ENCODE measurements around the gene CBX3. TPM values are rescaled to one million over a fixed set of nuclear protein-coding genes. Genes with fewer than 3 reads are reported as not detected.

Gene CBX3
- total RNA-seq, 4 donors from 2014 or later: 51.5 to 78.5 (median 60.3) TPM

DNA sequence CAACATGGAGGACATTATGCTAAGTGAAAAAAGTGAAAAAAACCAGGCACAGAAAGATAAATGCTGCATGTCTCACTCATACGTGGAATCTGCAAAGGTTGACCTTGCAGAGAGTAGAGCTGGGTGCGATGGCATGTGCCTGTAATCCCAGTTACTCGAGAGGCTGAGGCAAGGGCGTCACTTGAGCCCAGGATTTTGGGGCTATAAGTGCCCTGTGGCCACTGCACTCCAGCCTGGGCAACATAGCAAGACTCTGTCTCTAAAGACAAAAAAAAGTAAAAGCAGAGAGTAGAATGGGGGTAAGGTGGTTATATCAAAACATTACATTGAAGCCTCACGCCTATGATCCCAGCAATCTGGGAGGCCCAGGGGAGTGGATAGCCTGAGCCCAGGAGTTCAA, 22.8 kb downstream of the CBX3 start:
- 71% methylated on average over 5 of the region's 5 CpGs for WGBS
- H3K27me3 ChIP-seq: peaks cover 0 to 11% (median 0%) of the 10 kb centered on the region in 4 donors
- no peak overlapping the region for H3K4me3 ChIP-seq
- no peaks in the 10 kb centered on the region for H3K4me1 ChIP-seq
- no peaks in the 10 kb centered on the region for H3K36me3 ChIP-seq
- DNase-seq (ENCODE audit: extremely low spot score): no peak
- H3K27ac ChIP-seq (replicated peaks in 1 of 4): no peak overlapping the region
- no peaks in the 10 kb centered on the region for H3K9me3 ChIP-seq
- intact Hi-C loops (cut with DNase I): no loop called here
- TF ChIP-seq POLR2A (IDR thresholded peaks at IDR 0.05; ENCODE audit: low read depth) (no peak), POLR2AphosphoS5 (IDR thresholded peaks at IDR 0.05) (no peak), EP300 (IDR thresholded peaks at IDR 0.05) (no peak)
- TF ChIP-seq, protein P1, sequence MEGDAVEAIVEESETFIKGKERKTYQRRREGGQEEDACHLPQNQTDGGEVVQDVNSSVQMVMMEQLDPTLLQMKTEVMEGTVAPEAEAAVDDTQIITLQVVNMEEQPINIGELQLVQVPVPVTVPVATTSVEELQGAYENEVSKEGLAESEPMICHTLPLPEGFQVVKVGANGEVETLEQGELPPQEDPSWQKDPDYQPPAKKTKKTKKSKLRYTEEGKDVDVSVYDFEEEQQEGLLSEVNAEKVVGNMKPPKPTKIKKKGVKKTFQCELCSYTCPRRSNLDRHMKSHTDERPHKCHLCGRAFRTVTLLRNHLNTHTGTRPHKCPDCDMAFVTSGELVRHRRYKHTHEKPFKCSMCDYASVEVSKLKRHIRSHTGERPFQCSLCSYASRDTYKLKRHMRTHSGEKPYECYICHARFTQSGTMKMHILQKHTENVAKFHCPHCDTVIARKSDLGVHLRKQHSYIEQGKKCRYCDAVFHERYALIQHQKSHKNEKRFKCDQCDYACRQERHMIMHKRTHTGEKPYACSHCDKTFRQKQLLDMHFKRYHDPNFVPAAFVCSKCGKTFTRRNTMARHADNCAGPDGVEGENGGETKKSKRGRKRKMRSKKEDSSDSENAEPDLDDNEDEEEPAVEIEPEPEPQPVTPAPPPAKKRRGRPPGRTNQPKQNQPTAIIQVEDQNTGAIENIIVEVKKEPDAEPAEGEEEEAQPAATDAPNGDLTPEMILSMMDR (IDR thresholded peaks at IDR 0.05): no peak

DNA sequence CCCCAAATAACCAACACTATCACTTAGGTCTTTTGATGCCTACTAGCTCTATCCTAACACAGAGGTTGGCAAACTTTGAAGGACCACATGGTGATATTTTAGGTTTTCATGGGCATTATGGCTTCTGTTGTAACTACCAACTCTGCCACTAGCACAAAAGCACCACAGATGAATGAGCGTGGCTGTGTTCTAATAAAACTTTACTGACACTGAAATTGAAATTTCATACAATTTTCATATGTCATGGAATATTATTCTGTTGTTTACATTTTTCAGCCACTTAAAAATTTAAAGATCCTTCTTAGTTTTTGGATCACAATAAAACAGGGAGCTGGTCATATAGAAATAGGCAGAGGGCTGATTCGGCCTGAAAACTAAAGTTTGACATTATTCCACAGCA, 26.4 kb downstream of the CBX3 start:
- no peak overlapping the region for H3K4me3 ChIP-seq
- no peaks in the 10 kb centered on the region for H3K4me1 ChIP-seq
- whole genome bisulfite sequencing: 93% methylated on average over 2 of the region's 2 CpGs
- H3K27ac ChIP-seq (replicated peaks in 1 of 4): no peak overlapping the region
- TF ChIP-seq, protein P1 (IDR thresholded peaks at IDR 0.05): no peak
- no peak for TF ChIP-seq POLR2A (IDR thresholded peaks at IDR 0.05; ENCODE audit: low read depth)
- no peak for TF ChIP-seq POLR2AphosphoS5 (IDR thresholded peaks at IDR 0.05)
- no peak for TF ChIP-seq EP300 (IDR thresholded peaks at IDR 0.05)
- DNase-seq (ENCODE audit: extremely low spot score): no peak
- intact Hi-C loops (cut with DNase I): no loop called here
- no peaks in the 10 kb centered on the region for H3K36me3 ChIP-seq
- peaks cover 0 to 15% (median 0%) of the 10 kb centered on the region in 4 donors for H3K27me3 ChIP-seq
- no peaks in the 10 kb centered on the region for H3K9me3 ChIP-seq

DNA sequence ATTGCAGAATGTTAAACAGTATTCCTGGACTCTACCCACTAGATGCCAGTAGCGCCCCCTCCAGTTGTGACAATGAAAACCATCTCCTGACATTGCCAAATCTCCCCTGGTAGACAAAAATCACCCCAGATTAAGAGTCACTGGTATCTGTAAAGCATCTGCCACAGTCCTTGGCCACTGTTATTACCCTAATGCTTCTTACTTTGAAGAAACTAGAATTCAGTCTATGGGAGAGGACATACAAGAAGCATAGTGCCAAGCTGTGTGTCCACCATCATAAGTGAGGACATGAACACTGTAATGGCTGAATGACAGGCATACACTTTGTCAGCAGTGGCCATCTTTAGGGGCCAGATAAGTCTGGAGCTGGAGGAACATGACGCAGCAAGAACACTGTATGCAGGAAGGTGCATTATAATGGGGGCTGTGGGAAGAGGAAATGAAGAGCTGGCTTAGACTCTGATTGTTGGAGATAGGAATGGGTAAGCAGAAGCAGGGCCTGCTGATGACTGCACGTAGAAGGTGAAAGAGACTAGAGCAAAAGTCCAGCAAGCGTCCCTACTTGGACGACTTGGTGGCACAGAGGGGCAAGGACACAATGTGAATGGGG, 32.5 kb downstream of the CBX3 start:
- Histone ChIP-seq H3K27me3 (peaks cover 0 to 4% (median 0%) of the 10 kb centered on the region in 4 donors), H3K4me3 (no peak overlapping the region), H3K27ac (replicated peaks in 1 of 4) (no peak overlapping the region), H3K4me1 (no peaks in the 10 kb centered on the region), H3K36me3 (no peaks in the 10 kb centered on the region), H3K9me3 (no peaks in the 10 kb centered on the region)
- 75% methylated on average over 5 of the region's 5 CpGs for WGBS
- TF ChIP-seq POLR2AphosphoS5 (IDR thresholded peaks at IDR 0.05) (no peak), POLR2A (IDR thresholded peaks at IDR 0.05; ENCODE audit: low read depth) (no peak), EP300 (IDR thresholded peaks at IDR 0.05) (no peak)
- TF ChIP-seq, protein P1 (IDR thresholded peaks at IDR 0.05): no peak
- intact Hi-C loops (cut with DNase I): no loop called here
- DNase-seq (ENCODE audit: extremely low spot score): no peak

DNA sequence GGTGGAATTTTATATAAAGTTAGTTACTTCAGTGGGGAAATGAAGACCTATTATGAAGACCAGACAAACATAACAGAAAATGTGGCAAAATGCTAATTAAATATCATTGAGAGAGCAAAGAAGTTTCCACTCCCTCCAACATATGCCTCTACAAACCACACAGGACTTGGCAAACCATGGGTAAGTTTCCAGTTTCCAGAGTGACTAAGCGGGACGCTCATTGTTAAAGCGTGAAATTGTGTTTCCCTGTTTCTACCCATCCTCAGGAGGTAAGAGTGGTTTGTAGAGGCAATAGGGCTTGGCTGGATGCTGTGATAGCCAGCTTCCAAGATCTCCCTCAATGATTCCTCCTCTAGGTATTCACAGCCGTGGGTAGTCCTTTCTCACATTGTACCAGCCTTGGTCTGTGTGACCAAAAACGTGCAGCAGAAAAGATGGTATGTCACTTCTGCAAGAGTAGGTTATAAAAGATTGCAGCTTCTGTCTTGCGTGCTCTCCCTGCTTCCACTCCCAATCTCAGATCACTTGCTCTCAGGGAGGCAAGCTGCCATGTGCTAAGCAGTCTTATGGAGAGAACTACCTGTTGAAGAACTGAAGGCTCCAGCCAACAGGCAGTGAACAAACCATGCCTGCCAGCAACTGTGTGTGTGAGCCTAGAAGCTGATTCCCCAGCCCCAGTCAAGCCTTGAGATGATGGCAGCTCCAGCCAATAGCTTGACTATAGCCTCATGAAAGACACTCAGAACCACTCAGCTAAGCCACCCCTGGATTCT, 35.7 kb downstream of the CBX3 start:
- H3K36me3 ChIP-seq: no peaks in the 10 kb centered on the region
- no peak for DNase-seq (ENCODE audit: extremely low spot score)
- TF ChIP-seq POLR2AphosphoS5 (IDR thresholded peaks at IDR 0.05) (no peak), POLR2A (IDR thresholded peaks at IDR 0.05; ENCODE audit: low read depth) (no peak), EP300 (IDR thresholded peaks at IDR 0.05) (no peak)
- TF ChIP-seq, protein P1 (IDR thresholded peaks at IDR 0.05): no peak

More for the DNA sequence above, 35.7 kb downstream of the CBX3 start:
- H3K4me3 ChIP-seq: no peak overlapping the region
- 86% methylated on average over 6 of the region's 6 CpGs for WGBS
- intact Hi-C loops (cut with DNase I): no loop called here
- H3K27me3 ChIP-seq: peaks cover 0 to 4% (median 0%) of the 10 kb centered on the region in 4 donors
- no peak overlapping the region for H3K27ac ChIP-seq (replicated peaks in 1 of 4)
- no peaks in the 10 kb centered on the region for H3K9me3 ChIP-seq
- no peaks in the 10 kb centered on the region for H3K4me1 ChIP-seq

Data from esophagus muscularis mucosa (tissue), 4 donors.